Bronchial epithelial cell (primary cell): ENCODE data around the gene GARIN5B. TPM values are rescaled to one million over a fixed set of nuclear protein-coding genes. Genes with fewer than 3 reads are reported as not detected.

Experiments
- DNase-seq: peaks from one replicate; pipeline ENCODE4 v3.0.0-alpha.2; 2010; ENCODE audit warnings: low read depth
- FAIRE-seq: peaks from 2 replicates; lab custom pipeline; 2011; peaks lifted over from hg19 to GRCh38; lab: Jason Lieb, UNC
- H3K27me3 ChIP-seq: 2 replicates; pipeline ENCODE4 v1.5.1; 2011; ENCODE audit warnings: low read length; ENCODE audit not compliant: control insufficient read depth, insufficient read depth
- H3K36me3 ChIP-seq: 2 replicates; pipeline ENCODE4 v1.5.1; 2011; ENCODE audit warnings: low read length; ENCODE audit not compliant: control insufficient read depth, insufficient read depth
- H3K4me3 ChIP-seq: 2 replicates; pipeline ENCODE4 v1.5.1; 2011; ENCODE audit warnings: mild to moderate bottlenecking, low read depth, low read length, control low read depth
- total RNA-seq: library from RNA; depleted of rRNA; stranded (reverse); fragments of >200 nt; gene quantifications from 2 replicates; pipeline ENCODE4 v1.2.1, GENCODE V29; 2014
- TF ChIP-seq, protein P1 (sequence below): IDR thresholded peaks from 2 replicates; pipeline ENCODE4 v1.5.1; 2011; ENCODE audit warnings: mild to moderate bottlenecking, moderate library complexity, low read length, control low read depth, inconsistent platforms; ENCODE audit not compliant: insufficient read depth, severe bottlenecking

Gene GARIN5B
- total RNA-seq, 1 donor from 2014 or later = not detected

DNA sequence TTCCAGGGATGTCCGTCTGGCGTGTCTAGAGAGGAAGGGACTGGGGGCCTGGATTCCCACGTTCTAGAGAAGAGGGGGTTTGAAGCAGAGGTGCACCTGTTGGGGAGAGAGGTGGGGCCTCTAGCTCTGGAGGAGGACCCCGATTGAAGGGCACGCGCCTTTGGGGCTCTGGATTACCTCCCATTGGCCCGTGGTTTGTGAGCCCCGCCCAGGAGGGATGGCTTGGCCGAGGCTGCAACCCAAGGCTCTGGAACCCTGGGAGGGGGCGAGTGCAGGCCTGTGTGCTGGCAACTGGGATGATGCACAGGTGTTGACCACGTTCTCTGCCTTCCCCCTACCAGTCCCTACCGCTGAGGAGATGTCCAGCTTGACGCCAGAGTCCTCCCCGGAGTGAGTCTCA lies 58.1 kb downstream of the GARIN5B start:
- no peaks in the 10 kb centered on the region for H3K36me3 ChIP-seq
- DNase-seq = no peak
- TF ChIP-seq, protein P1, sequence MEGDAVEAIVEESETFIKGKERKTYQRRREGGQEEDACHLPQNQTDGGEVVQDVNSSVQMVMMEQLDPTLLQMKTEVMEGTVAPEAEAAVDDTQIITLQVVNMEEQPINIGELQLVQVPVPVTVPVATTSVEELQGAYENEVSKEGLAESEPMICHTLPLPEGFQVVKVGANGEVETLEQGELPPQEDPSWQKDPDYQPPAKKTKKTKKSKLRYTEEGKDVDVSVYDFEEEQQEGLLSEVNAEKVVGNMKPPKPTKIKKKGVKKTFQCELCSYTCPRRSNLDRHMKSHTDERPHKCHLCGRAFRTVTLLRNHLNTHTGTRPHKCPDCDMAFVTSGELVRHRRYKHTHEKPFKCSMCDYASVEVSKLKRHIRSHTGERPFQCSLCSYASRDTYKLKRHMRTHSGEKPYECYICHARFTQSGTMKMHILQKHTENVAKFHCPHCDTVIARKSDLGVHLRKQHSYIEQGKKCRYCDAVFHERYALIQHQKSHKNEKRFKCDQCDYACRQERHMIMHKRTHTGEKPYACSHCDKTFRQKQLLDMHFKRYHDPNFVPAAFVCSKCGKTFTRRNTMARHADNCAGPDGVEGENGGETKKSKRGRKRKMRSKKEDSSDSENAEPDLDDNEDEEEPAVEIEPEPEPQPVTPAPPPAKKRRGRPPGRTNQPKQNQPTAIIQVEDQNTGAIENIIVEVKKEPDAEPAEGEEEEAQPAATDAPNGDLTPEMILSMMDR = no peak

More for the DNA sequence above, 58.1 kb downstream of the GARIN5B start:
- FAIRE-seq = no peak
- Histone ChIP-seq H3K4me3 (no peak overlapping the region), H3K27me3 (no peaks in the 10 kb centered on the region)

Other genes starting within 250 kb of the GARIN5B start
- 22.9 and 25.6 TPM in 2 replicates for gene PPP1R12C, start 245.6 kb downstream of the GARIN5B start, total RNA-seq
- gene TNNT1, start 214.1 kb downstream of the GARIN5B start, total RNA-seq = 65.0 and 151 TPM in 2 replicates
- 0.53 and 1.0 TPM in 2 replicates for gene TNNI3, start 205.5 kb downstream of the GARIN5B start, total RNA-seq
- gene DNAAF3, start 196.6 kb downstream of the GARIN5B start, total RNA-seq = 0.53 and 0.77 TPM in 2 replicates
- gene SYT5, start 183.0 kb downstream of the GARIN5B start, total RNA-seq = 0.13 and 0.26 TPM in 2 replicates
- gene PTPRH, start 153.8 kb downstream of the GARIN5B start, total RNA-seq = 3.9 and 7.4 TPM in 2 replicates
- 0.53 and 1.4 TPM in 2 replicates for gene TMEM86B, start 134.5 kb downstream of the GARIN5B start, total RNA-seq
- gene PPP6R1, start 104.2 kb downstream of the GARIN5B start, total RNA-seq = 15.5 and 27.1 TPM in 2 replicates
- gene HSPBP1, start 83.2 kb downstream of the GARIN5B start, total RNA-seq = 37.1 and 41.6 TPM in 2 replicates
- 0.51 and 0.53 TPM in 2 replicates for gene BRSK1, start 79.3 kb downstream of the GARIN5B start, total RNA-seq
- not detected in 2 replicates for gene TMEM150B, start 37.9 kb downstream of the GARIN5B start, total RNA-seq
- 5.3 and 9.0 TPM in 2 replicates for gene KMT5C, start 23.4 kb downstream of the GARIN5B start, total RNA-seq
- gene COX6B2, start 8.5 kb downstream of the GARIN5B start, total RNA-seq = 0.26 and 0.64 TPM in 2 replicates
- gene IL11, start 7.2 kb upstream of the GARIN5B start, total RNA-seq = 0.64 and 1.3 TPM in 2 replicates
- gene TMEM190, start 13.6 kb upstream of the GARIN5B start, total RNA-seq = not detected in 2 replicates
- gene TMEM238, start 21.0 kb upstream of the GARIN5B start, total RNA-seq = 3.1 and 10.0 TPM in 2 replicates
- gene RPL28, start 22.7 kb upstream of the GARIN5B start, total RNA-seq = 348 and 603 TPM in 2 replicates
- 38.2 and 50.4 TPM in 2 replicates for gene UBE2S, start 44.5 kb upstream of the GARIN5B start, total RNA-seq
- gene SHISA7, start 80.0 kb upstream of the GARIN5B start, total RNA-seq = not detected in 2 replicates
- 33.2 and 33.3 TPM in 2 replicates for gene ISOC2, start 98.4 kb upstream of the GARIN5B start, total RNA-seq
- not detected in 2 replicates for gene C19orf85, start 101.5 kb upstream of the GARIN5B start, total RNA-seq
- 0.79 and 1.0 TPM in 2 replicates for gene ZNF628, start 113.4 kb upstream of the GARIN5B start, total RNA-seq
- 2.4 and 3.5 TPM in 2 replicates for gene NAT14, start 121.9 kb upstream of the GARIN5B start, total RNA-seq
- gene SSC5D, start 125.2 kb upstream of the GARIN5B start, total RNA-seq = under 0.01 and 0.26 TPM in 2 replicates
- gene SBK2, start 173.9 kb upstream of the GARIN5B start, total RNA-seq = not detected in 2 replicates
- gene SBK3, start 182.3 kb upstream of the GARIN5B start, total RNA-seq = not detected in 2 replicates
- 1.8 and 2.2 TPM in 2 replicates for gene ZNF579, start 217.6 kb upstream of the GARIN5B start, total RNA-seq
- 2.1 and 3.5 TPM in 2 replicates for gene FIZ1, start 236.3 kb upstream of the GARIN5B start, total RNA-seq
- 18.4 and 19.6 TPM in 2 replicates for gene ZNF524, start 237.0 kb upstream of the GARIN5B start, total RNA-seq
- gene ZNF865, start 242.4 kb upstream of the GARIN5B start, total RNA-seq = 0.53 and 0.64 TPM in 2 replicates